Cortex of kidney (tissue), 1 donor: ENCODE measurements around the gene MOB3A.
"Not testable (repeated sequence)": the region's sequence is repeated elsewhere in the genome, so short reads cannot be mapped to it uniquely, and the experiment has no call there.

Experiments used
- DNase-seq: peaks from one replicate; lab custom pipeline; 2025; lab: John Stamatoyannopoulos, UW

MOB3A gene

DNA sequence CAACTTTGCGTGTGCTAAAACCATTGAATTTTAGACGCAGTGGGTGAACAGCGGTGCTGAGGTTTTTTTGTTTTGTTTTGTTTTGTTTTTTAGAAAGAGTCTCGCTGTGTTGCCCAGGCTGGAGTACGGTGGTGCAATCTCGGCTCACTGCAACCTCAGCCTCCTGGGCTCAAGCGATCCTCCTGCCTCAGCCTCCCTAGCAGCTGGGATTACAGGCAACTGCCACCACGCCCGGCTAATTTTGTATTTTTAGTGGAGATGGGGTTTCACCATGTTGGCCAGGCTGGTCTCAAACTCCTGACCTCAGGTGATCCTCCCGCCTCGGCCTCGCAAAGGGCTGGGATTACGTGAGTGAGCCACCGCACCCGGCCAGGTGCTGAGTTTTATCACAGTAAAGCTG is 61.9 kb downstream of the MOB3A start:
- DNase-seq: not testable (repeated sequence)

- DNase-seq: no peak
Observed at GRCh38 chr19:2033825-2034159, 62.3 kb downstream of the MOB3A start.

DNA sequence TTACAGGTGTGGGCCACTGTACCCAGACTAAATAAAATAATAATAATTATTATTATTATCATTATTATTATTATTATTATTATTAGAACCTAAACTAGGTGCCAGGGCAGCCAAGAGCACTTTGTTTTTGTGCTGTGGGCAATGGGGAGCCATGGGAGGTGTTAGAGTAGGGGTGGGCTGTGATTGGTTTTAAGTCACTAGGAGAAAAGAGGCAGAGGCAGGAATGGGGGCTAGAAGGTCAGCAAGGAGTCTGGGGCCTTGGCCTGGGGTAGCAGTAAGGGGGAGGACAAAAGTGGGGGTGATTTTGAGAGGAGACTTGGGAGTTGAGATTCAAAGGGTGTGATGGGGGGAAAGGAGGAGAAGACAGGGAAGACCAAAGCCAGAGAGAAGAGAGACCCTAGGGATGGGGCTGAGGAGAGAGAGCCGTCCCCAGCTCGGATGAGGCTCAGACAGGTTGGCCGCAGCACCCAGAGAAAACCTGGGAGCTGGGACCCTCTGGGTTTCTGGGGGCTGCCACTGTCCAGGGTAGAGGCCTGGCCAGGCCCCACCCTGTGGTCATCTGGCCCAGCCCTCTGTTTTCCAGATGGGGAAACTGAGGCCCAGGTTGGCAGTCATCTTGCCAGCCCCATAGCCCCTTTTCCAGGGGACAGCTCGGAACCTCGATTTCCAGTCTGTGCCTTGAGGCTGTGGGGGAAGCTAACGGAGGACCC is 62.9 kb downstream of the MOB3A start:
- no peak for DNase-seq

DNA sequence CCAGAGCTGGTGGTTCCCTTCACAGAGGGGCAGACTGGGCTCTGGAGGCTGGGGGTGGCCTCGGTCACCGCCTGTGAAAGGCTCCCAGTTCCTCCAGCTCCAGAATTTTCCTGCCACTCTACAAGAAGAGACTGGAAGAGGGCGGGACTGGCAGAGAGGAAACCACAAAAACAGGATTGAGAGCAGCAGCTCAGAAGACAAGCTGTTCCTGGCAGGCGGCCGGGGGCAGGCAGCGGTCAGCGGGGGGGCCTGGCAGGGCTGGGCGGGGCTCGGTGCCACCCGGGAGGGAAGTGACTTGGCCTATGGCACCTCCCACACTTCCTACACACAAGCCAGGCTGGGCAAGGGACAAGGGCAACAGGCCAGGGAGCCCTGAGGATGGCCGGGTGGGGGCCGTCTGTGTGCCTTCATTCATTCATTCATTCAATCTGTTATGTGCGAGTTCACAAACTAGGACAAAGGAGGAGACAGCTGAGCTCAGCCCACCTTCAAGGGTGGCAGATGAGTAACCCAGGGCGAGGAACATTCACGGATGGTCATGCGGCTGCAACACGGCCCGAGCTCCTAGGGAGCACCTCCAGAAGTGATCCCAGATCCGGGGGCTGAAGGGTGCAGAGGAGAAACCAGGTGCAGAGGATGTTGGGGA is 63.7 kb downstream of the MOB3A start:
- no peak for DNase-seq

- DNase-seq: no peak
Observed at GRCh38 chr19:2027361-2027760, 68.8 kb downstream of the MOB3A start.

- no peak for DNase-seq
Observed at GRCh38 chr19:2026770-2027169, 69.4 kb downstream of the MOB3A start.

DNA sequence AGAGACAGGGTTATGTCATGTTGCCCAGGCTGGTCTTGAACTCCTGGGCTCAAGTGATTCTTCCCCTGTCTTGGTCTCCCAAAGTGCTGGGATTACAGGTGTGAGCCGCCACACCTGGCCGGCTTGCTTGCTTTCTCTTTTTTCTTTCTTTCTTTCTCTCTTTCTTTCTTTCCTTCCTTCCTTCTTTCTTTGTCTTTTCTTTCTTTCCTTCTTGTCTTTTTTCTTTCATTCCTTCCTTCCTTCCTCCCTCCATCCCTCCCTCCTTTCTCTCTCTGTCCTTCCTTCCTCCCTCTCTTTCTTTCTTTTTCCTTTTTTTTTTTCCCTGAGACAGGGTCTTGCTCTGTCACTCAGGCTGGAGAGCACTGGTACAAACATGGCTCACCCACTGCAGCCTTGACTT is 73.8 kb downstream of the MOB3A start:
- no peak for DNase-seq

GRCh38 chr19:2021453-2022140 is 74.5 kb downstream of the MOB3A start:
- no peak for DNase-seq
